GM12873 (cell line): Measurements from ENCODE around the gene UBR3.

Source experiments
- CTCF ChIP-seq: IDR thresholded peaks from 2 replicates; pipeline ENCODE4 v1.5.1; 2012; ENCODE audit warnings: low read depth, mild to moderate bottlenecking, moderate library complexity, low read length, control low read depth; ENCODE audit not compliant: insufficient read depth; ENCODE audit errors: missing control alignments

Gene UBR3

GRCh38 chr2:169818241-169818640 is 9.0 kb upstream of the UBR3 start:
- TF ChIP-seq CTCF: no peak

- TF ChIP-seq CTCF: no peak
Measured at GRCh38 chr2:169819106-169819505, 8.1 kb upstream of the UBR3 start.

GRCh38 chr2:169822036-169822435 is 5.2 kb upstream of the UBR3 start:
- no peak for TF ChIP-seq CTCF

GRCh38 chr2:169822785-169823392 is 4.4 kb upstream of the UBR3 start:
- TF ChIP-seq CTCF: no peak

GRCh38 chr2:169823996-169824372 is 3.3 kb upstream of the UBR3 start:
- no peak for TF ChIP-seq CTCF

- peak; percentile 95 for TF ChIP-seq CTCF
Measured at GRCh38 chr2:169824373-169825333, 2.6 kb upstream of the UBR3 start, which contains the start of gene METTL5. METTL5 (minus strand) TSS chr2:169824905; CDS start chr2:169824597, 308 bp downstream.

- no peak for TF ChIP-seq CTCF
Measured at GRCh38 chr2:169828141-169828811, 1.0 kb downstream of the UBR3 start.
